Stimulated activated naive CD8-positive, alpha-beta T cell treated with anti-CD3 and anti-CD28 coated beads, Interleukin-15, amount 100 ng/mL, for 72 hours (primary cell): Measurements from ENCODE around the gene GIT2.

Experiments
- ATAC-seq: fragments of 150-1000 bp; cut with Tn5 transposase; 2 replicates; pipeline ENCODE4 v1.10.0; 2021; ENCODE audit warnings: mild to moderate bottlenecking, moderate library complexity
- DNase-seq, 2 donors: peaks; one replicate each; pipeline ENCODE4 v3.0.0; 2021 to 2022
- H3K27ac Mint-ChIP-seq, 2 donors: one replicate each; pipeline ENCODE4 v1.8.0; 2022; ENCODE audit warnings: mild to moderate bottlenecking in 2 of 2, mixed read lengths in 2 of 2, moderate library complexity in 2 of 2
- H3K27me3 Mint-ChIP-seq: one replicate; pipeline ENCODE4 v1.8.0; 2022; ENCODE audit warnings: mixed read lengths
- H3K4me1 Mint-ChIP-seq: one replicate; pipeline ENCODE4 v1.8.0; 2022; ENCODE audit warnings: mild to moderate bottlenecking, mixed read lengths
- H3K4me3 Mint-ChIP-seq, 2 donors: one replicate each; pipeline ENCODE4 v1.8.0; 2022; ENCODE audit warnings: mild to moderate bottlenecking in 2 of 2, mixed read lengths in 2 of 2, moderate library complexity in 1 of 2
- H3K9me3 Mint-ChIP-seq, 2 donors: one replicate each; pipeline ENCODE4 v1.8.0; 2022; ENCODE audit warnings: mixed read lengths in 2 of 2

The GIT2 gene, protein sequence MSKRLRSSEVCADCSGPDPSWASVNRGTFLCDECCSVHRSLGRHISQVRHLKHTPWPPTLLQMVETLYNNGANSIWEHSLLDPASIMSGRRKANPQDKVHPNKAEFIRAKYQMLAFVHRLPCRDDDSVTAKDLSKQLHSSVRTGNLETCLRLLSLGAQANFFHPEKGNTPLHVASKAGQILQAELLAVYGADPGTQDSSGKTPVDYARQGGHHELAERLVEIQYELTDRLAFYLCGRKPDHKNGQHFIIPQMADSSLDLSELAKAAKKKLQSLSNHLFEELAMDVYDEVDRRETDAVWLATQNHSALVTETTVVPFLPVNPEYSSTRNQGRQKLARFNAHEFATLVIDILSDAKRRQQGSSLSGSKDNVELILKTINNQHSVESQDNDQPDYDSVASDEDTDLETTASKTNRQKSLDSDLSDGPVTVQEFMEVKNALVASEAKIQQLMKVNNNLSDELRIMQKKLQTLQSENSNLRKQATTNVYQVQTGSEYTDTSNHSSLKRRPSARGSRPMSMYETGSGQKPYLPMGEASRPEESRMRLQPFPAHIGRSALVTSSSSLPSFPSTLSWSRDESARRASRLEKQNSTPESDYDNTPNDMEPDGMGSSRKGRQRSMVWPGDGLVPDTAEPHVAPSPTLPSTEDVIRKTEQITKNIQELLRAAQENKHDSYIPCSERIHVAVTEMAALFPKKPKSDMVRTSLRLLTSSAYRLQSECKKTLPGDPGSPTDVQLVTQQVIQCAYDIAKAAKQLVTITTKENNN

DNA sequence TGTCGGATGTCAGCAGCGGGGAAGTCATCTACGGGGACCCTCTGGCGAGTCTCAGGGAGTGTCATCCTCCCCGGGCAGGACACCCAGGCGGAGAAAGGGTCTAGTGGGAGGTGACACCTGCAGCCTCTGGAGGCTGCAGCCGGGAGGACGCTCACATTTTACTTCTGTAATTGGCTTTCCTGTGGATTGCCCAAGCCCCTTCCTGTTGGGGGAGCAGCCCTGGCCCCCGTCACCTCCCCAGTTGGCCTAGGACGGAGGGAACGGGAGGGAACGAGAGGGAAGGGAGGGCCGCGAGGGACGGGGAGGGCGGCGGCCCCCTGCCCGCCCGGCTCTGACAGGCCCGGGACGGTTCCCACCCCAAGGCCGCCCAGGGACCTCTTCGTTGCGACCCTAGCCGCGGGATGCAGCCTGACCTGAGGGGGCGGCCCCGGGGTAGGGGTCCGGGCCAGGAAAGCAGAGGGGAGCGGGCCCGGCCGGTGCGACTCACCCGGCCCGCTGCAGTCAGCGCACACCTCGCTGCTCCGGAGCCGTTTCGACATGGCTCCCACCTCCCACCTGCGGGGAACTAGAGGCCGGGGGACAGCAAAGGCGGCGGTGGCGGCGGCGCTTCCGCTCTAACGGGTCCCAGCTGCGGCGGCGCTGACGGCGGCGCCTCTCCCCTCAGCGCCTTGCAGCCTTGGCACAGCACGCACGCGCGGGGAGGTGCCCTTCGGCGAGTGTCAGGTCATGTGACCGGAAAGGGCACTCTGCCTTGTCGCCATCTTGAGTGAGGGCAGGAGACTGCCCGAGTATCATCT lies at the start of gene GIT2:
Gene GIT2, minus strand, starts transcription at position 683 of the 797 bp plus-strand sequence. Its CDS starts 144 bp downstream, at position 539.
- H3K27me3 Mint-ChIP-seq, result no peaks in the 10 kb centered on the region
- DNase-seq (peak; percentile 95 to 97), ATAC-seq (peak; percentile 90)
- H3K9me3 Mint-ChIP-seq, result no peaks in the 10 kb centered on the region
- H3K4me1 Mint-ChIP-seq, result peaks cover 52% of the 10 kb centered on the region
- peak within 1 kb of the TSS; percentile 93 to 98 for H3K4me3 Mint-ChIP-seq
- peak within 1 kb of the TSS; percentile 95 to 97 for H3K27ac Mint-ChIP-seq

DNA sequence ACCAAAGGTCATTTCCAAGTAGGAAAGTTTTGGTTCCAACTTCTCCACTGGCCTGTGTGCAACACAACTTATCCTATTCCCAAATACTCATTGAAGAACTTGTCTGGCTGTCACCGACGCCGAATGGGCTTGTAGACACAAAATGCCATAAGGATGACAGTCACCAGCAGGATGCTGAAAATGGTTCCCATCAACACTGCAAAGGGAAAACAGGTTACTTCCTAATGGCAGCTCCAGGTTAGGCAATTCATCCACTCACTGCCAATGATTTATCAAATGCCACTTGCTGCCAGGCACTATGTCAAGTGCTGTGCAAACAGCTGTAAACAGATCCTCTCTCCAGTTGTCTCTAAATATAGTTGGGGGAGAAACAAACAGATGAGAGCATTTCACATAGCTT lies 46.1 kb upstream of the GIT2 start:
- no peak overlapping the region for H3K4me3 Mint-ChIP-seq
- DNase-seq, result no peak
- H3K27ac Mint-ChIP-seq, result no peak overlapping the region
- no peak for ATAC-seq
- peaks cover 51% of the 10 kb centered on the region for H3K4me1 Mint-ChIP-seq
- no peaks in the 10 kb centered on the region for H3K9me3 Mint-ChIP-seq
- no peaks in the 10 kb centered on the region for H3K27me3 Mint-ChIP-seq

DNA sequence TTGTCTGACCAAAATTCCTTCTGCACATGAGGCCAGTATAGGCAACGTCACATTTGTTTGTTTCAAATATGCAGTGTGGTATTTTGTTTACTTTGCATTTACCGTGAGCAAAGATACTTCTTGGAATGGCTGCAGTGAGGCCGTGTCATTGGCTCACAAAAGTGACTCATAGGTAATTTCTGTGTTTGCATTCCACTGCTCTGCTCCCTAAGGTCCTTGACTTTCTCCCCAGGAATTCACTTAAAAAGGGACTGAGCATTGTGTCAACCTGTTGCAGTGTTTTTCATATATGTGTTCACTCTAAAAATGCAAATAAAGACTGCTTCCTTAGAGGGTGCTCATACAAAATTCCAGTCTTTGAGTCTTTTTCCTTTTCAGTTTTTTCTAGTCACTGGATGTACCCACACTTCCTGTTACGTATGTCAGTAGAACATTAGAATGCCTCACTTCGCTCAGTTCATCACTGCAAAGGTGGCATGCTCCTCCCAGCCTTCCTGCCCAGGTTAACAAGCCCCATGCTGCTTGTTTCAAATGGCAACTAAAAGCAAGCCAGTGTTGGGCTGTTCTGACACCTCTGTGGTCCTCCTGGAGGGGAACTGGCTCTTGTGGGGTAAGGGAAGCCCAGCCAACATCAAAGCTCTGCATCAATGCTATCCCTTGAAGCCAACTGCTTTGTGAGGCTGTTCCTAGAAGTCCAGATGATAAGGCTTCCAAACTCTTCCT lies 43.1 kb upstream of the GIT2 start:
- Mint-ChIP-seq H3K4me3 (peak overlapping the region; percentile 21 to 31), H3K4me1 (peaks cover 43% of the 10 kb centered on the region), H3K27ac (peak overlapping the region; percentile 94 to 97), H3K9me3 (no peaks in the 10 kb centered on the region), H3K27me3 (no peaks in the 10 kb centered on the region)
- peak in 1 of 2 donors; percentile 29 for DNase-seq
- ATAC-seq, result peak; percentile 64

DNA sequence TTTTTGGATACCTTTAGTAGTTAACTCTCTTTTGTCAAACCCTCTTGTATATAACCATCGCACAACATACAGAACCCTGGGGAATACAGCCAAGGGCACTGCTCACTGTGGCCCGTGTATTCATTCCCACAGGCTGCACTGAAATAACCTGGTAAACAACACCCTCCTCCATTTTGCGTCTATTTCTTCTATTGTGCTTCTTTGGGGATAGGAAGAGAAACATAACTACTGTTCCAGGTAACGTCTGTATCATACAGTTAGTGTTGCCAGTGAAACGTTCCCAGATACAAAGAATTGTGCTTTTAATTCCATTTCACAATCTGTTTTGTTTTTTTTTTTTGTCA lies 42.5 kb upstream of the GIT2 start:
- H3K9me3 Mint-ChIP-seq, result no peaks in the 10 kb centered on the region
- no peak overlapping the region for H3K4me3 Mint-ChIP-seq
- no peak for ATAC-seq
- DNase-seq, result no peak
- H3K27me3 Mint-ChIP-seq, result no peaks in the 10 kb centered on the region
- peaks cover 43% of the 10 kb centered on the region for H3K4me1 Mint-ChIP-seq
- no peak overlapping the region for H3K27ac Mint-ChIP-seq

DNA sequence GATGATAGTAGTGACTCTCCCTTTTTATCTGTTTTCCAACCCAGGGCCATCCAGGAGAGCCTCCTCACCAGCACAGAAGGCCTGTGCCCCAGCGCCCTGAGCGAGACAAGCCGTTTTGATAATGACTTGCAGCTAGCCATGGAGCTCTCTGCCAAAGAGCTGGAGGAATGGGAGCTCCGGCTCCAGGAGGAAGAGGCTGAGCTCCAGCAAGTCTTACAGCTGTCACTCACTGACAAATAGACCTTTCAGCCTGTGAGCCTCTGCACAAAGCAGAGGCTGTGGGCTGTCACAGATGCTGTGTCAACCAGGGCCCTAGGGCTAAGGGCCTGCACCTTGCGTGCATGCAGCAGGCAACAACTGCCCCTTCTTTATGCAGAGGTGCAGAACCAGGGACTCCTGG lies 41.1 kb upstream of the GIT2 start:
- H3K27ac Mint-ChIP-seq, result peak overlapping the region in 1 of 2 donors; percentile 74
- ATAC-seq (no peak), DNase-seq (no peak)
- no peak overlapping the region for H3K4me3 Mint-ChIP-seq
- no peaks in the 10 kb centered on the region for H3K9me3 Mint-ChIP-seq
- no peaks in the 10 kb centered on the region for H3K27me3 Mint-ChIP-seq
- peaks cover 32% of the 10 kb centered on the region for H3K4me1 Mint-ChIP-seq

DNA sequence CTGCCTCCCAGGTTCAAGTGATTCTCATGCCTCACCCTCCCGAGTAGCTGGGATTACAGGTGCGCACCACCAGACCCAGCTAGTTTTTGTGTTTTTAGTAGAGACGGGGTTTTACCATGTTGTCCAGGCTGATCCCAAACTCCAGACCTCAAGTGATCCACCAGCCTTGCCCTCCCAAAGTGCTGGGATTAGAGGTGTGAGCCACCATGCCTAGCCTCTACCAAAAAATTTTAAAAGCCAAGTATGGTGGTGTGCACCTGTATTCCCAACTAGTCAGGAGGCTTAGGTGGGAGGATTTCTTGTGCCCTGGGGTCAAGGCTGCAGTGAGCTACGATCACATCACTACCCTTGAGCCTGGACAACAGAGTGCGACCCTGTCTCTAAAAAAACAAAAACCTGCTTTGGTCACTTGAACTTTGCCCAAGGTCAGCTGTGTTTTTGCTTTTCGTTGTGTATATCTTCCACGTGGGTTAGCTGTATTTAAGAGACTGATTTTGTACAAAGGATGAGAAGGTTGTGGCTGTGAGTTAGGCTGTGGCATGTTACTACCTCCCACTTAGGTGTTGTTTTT lies 39.5 kb upstream of the GIT2 start:
- H3K27me3 Mint-ChIP-seq, result no peaks in the 10 kb centered on the region
- ATAC-seq (no peak), DNase-seq (no peak)
- peaks cover 26% of the 10 kb centered on the region for H3K4me1 Mint-ChIP-seq
- H3K4me3 Mint-ChIP-seq, result no peak overlapping the region
- H3K27ac Mint-ChIP-seq, result no peak overlapping the region
- H3K9me3 Mint-ChIP-seq, result no peaks in the 10 kb centered on the region

DNA sequence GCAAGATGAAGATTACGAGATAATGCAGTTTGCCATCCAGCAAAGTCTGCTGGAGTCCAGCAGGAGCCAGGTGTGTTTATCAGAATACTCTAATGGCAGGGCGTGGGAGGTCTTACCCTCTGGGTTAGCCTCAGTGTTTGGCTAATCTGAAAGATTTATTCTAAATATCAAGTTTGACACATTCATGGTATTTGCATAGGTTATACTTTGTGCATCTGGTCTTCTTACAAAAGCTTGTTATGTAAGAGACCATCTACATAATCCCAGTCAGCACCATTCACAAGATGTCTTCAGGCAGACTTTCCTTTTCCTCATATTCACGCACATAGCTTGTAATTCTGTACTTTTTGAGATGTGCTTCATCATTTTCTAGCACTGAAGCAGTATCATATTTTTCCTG lies 37.7 kb upstream of the GIT2 start:
- Mint-ChIP-seq H3K9me3 (no peaks in the 10 kb centered on the region), H3K27me3 (no peaks in the 10 kb centered on the region), H3K4me1 (peaks cover 14% of the 10 kb centered on the region), H3K4me3 (no peak overlapping the region), H3K27ac (no peak overlapping the region)
- ATAC-seq (no peak), DNase-seq (no peak)

DNA sequence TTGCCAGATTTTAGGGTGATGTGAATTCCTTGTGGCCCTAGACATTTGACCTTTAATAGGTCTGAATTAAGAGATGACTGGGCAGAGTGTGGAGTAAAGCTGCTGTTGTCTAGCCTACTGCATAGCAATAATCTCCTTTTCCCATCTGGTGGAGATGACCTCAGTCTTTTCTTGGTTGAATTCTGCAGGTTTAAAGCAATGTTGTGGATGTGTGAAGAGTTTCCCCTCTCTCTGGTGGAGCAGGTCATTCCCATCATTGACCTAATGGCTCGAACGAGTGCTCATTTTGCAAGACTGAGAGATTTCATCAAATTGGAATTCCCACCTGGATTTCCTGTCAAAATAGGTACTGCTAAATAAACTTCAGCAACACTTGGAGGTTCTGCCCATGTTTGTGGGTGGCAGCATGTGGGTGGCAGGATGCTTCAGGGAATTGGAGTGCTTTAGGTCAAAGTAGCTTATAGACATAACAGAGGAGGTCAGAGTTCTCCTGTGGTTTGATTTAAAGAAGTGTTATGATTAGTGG lies 33.2 kb upstream of the GIT2 start:
- ATAC-seq, result no peak
- no peak overlapping the region for H3K4me3 Mint-ChIP-seq
- no peaks in the 10 kb centered on the region for H3K9me3 Mint-ChIP-seq
- peak overlapping the region in 1 of 2 donors; percentile 34 for H3K27ac Mint-ChIP-seq
- DNase-seq, result no peak
- no peaks in the 10 kb centered on the region for H3K27me3 Mint-ChIP-seq
- H3K4me1 Mint-ChIP-seq, result peaks cover 15% of the 10 kb centered on the region

DNA sequence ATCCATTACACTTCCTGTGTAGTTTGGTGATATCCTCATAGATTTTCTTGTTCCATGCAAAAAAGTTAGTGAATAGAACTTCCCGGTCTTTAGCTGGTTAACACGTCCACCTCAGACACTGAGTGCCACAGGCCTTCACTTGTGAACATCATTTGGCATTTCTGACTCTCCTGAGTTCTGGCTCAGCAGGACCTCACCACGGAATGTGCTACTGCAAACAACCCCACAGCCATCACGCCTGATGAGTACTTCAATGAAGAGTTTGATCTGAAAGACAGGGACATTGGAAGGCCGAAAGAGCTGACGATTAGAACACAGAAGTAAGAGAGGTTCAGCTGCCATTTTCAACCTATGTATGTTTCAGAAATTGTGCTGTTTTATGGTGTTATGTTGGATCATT lies 32.2 kb upstream of the GIT2 start:
- H3K4me3 Mint-ChIP-seq, result no peak overlapping the region
- DNase-seq (no peak), ATAC-seq (no peak)
- H3K27ac Mint-ChIP-seq, result peak overlapping the region in 1 of 2 donors; percentile 65
- H3K27me3 Mint-ChIP-seq, result no peaks in the 10 kb centered on the region
- H3K4me1 Mint-ChIP-seq, result peaks cover 15% of the 10 kb centered on the region
- H3K9me3 Mint-ChIP-seq, result no peaks in the 10 kb centered on the region

DNA sequence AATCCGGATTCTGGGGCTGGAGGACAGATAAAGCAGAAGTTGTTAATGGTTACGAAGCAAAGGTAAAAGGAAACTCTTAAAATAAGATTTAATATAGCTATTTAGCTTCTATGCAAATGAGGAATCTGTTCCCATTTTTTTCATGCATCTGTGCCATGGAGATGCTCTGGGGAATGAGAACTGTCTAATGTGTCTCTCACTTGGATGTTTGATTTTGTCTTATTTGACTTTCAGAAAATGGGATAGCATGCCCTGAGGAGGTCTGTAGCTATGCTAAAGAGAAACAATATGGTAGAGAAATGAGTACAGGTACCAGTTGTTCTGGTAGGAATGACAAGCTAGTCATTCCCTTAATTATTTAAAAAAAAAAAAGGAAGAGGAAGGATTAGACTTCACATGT lies 27.9 kb upstream of the GIT2 start:
- Mint-ChIP-seq H3K4me1 (peaks cover 10% of the 10 kb centered on the region), H3K4me3 (no peak overlapping the region), H3K27ac (peak overlapping the region in 1 of 2 donors; percentile 46), H3K27me3 (no peaks in the 10 kb centered on the region), H3K9me3 (no peaks in the 10 kb centered on the region)
- ATAC-seq, result no peak
- DNase-seq, result no peak

DNA sequence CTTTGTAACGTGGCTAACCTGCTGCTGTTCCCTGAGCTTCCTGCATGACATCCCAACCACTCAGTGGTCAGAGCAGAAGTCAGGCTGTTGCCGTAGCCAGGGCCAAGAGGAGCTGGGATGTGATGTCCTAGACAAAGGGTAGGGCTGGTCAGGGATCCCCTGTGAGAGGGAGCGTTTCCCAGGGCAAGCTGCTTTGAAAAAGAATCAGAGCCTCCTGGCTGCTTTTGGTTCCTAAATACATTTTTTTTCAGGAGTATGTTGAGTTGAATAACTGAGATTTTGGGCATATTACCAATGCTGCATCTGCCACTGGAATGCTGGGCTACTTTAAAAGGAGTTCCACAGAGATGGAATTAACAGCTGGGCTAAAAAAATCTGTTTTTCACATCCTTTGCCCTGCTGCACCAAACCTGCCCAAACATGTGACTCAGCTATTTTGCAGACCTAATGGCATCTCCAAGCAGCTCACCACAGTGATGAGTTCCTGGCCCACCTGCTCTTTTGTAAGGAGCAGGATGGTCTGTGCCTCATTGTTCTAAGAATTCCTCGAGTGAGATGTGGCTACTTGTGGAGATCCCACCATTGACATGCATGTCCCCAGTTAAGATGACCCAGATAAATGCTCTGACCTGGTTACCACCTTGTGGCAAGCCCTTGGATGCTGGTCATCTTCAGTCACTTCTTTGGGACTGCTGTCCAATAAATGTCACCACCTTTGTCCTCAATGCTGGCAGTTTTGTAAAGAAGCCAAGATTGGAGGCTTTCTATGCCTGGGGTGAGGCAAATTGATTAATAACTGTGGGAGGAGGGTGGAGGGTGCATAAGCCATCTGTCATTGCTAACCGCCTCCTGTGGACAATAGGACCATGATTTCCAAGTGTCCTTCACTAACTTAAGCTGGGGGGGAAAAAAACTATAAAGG lies 27.2 kb upstream of the GIT2 start:
- peak overlapping the region; percentile 27 to 40 for H3K27ac Mint-ChIP-seq

DNA sequence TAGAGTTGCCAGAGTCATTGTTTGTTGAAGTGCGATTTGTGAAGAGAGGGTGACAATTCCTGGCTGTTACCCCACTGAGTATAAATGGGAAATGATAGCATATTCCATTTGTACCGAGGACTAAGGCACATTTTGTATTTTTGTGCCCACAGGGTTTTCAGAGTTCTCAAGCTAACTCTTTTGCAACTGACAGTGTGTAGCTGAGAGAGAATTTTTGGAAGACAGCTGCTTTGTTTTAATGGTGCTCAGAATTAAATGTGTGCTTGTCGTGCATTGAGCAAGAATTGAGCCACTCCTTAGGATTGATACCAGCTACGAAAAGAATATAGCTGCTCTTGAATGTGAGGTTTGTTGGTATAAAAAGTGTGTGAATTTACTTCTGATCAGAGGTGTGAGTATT lies 24.8 kb upstream of the GIT2 start:
- DNase-seq (no peak), ATAC-seq (no peak)
- Mint-ChIP-seq H3K4me3 (no peak overlapping the region), H3K27me3 (no peaks in the 10 kb centered on the region), H3K9me3 (no peaks in the 10 kb centered on the region), H3K27ac (no peak overlapping the region), H3K4me1 (peaks cover 5% of the 10 kb centered on the region)

More for the DNA sequence above, 27.2 kb upstream of the GIT2 start:
- Mint-ChIP-seq H3K27me3 (no peaks in the 10 kb centered on the region), H3K4me1 (peaks cover 10% of the 10 kb centered on the region), H3K4me3 (no peak overlapping the region), H3K9me3 (no peaks in the 10 kb centered on the region)
- no peak for DNase-seq
- no peak for ATAC-seq

DNA sequence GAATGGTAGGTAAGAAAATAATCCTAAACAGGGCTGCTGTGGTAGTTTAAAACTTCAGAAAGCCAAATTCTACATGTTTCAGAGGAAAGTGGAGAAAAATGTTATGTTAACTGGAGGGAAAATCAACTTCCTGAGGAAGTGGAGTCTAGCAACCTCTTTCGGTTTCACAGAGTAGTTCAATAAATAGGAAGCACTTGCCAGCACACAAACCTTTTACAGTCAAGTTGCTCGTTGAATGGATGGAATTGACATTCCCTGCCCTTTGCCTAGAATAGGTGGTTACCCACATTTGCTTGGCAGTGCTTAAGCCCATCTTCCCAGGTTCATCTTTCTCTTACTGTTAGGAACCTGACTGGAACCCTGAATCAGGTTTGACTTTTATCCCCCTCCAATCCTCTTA lies 19.0 kb upstream of the GIT2 start:
- ATAC-seq (no peak), DNase-seq (no peak)
- Mint-ChIP-seq H3K9me3 (no peaks in the 10 kb centered on the region), H3K4me3 (peak overlapping the region; percentile 34 to 42), H3K27me3 (no peaks in the 10 kb centered on the region), H3K4me1 (peaks cover 50% of the 10 kb centered on the region), H3K27ac (peak overlapping the region; percentile 71 to 86)

DNA sequence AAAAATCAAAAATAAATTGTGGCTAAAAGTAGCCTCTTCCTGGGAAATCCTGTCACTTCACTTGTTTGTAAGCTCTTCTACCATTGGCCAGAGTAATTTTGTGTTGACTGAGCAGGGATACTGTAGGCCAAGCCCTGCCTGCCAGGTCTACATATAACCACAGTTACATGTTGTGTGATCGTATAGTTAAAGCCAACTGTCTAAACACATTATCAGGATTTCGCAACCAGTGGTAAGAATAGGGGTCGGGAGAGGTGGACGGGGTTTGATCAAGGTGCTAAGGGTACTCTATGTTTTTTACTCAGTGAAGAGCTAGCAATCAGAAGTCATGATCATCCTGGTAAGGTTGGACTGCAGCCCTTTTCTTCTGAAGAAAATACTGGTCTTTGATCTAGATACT lies 16.5 kb upstream of the GIT2 start:
- Mint-ChIP-seq H3K4me1 (peaks cover 71% of the 10 kb centered on the region), H3K4me3 (peak overlapping the region in 1 of 2 donors; percentile 1), H3K27me3 (no peaks in the 10 kb centered on the region), H3K9me3 (peaks cover 0 to 6% of the 10 kb centered on the region in 2 donors), H3K27ac (peak overlapping the region; percentile 85 to 89)
- DNase-seq, result no peak
- no peak for ATAC-seq
